ENCODE measurements around the gene PDCD1LG2. TPM values are rescaled to one million over a fixed set of nuclear protein-coding genes. Genes with fewer than 3 reads are reported as not detected.

The PDCD1LG2 gene
- total and polyA plus RNA-seq, 12 donors: 0.51 to 8.6 (median 1.3) TPM

DNA sequence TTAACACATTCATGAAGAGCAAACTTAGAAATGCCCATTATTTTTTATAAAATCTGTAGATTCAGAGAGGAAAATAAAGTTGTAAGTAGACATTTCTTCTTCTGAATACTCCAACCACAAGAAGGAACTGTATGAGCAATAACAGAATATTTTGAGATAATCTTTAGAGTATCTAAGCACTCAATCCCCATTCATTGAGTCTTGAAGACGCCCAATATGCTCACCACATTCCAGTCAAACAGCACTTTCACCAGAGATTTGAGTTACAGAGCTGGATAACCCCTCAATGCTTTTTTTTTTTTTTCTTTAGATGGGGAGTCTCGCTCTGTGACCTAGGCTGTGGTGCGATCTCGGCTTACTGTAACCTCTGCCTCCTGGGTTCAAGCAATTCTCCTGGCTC lies 103.9 kb downstream of the PDCD1LG2 start:
- H3K27ac ChIP-seq: no peak overlapping the region
- no peaks in the 10 kb centered on the region for H3K9me3 ChIP-seq
- TF ChIP-seq CTCF (IDR thresholded peaks at IDR 0.05): no peak
- no peaks in the 10 kb centered on the region for H3K27me3 ChIP-seq
- no peak for ATAC-seq
- no peaks in the 10 kb centered on the region for H3K36me3 ChIP-seq
- DNase-seq: no peak
- intact Hi-C loops (cut with DNase I): no loop called here
- peaks cover 0 to 27% (median 8%) of the 10 kb centered on the region in 9 donors for H3K4me1 ChIP-seq
- H3K4me3 ChIP-seq: no peak overlapping the region
- 97 to 99% methylated on average over 4 of the region's 4 CpGs for WGBS, 2 donors

DNA sequence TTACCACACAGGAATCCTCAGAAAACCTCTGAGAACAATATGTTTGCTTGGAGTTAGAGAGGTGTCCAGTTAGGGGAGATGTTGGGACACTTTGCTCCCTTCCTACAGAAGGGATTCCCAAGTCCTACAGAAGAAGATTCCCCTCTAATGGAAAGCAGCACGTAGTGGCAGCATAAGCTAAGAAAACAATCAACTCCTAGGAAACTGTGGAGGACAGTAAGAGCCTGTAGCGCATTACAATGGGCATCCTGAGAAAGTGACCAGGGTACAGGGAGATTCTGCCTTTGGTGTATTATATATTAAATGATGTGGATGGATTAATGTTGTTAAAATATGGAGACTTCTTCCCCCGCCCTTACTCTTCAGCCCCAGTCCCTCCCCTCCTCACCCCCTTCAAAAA lies 104.7 kb downstream of the PDCD1LG2 start:
- H3K4me3 ChIP-seq: no peak overlapping the region
- no peaks in the 10 kb centered on the region for H3K36me3 ChIP-seq
- H3K4me1 ChIP-seq: peaks cover 0 to 22% (median 3%) of the 10 kb centered on the region in 9 donors
- no peak for DNase-seq
- no peak for TF ChIP-seq CTCF (IDR thresholded peaks at IDR 0.05)
- no peak overlapping the region for H3K27ac ChIP-seq
- no peaks in the 10 kb centered on the region for H3K27me3 ChIP-seq
- 83 to 89% methylated on average over 3 of the region's 3 CpGs for WGBS, 2 donors
- no peak for ATAC-seq
- intact Hi-C loops (cut with DNase I): no loop called here
- no peaks in the 10 kb centered on the region for H3K9me3 ChIP-seq

GRCh38 chr9:5617749-5618148 lies 107.4 kb downstream of the PDCD1LG2 start:
- H3K4me3 ChIP-seq: no peak overlapping the region
- peak overlapping the region in 1 of 10 donors; percentile 48 for H3K27ac ChIP-seq
- TF ChIP-seq CTCF (IDR thresholded peaks at IDR 0.05): no peak
- intact Hi-C loops (cut with DNase I): no loop called here
- H3K4me1 ChIP-seq: peaks cover 0 to 30% (median 8%) of the 10 kb centered on the region in 9 donors
- no peaks in the 10 kb centered on the region for H3K27me3 ChIP-seq
- H3K9me3 ChIP-seq: no peaks in the 10 kb centered on the region
- ATAC-seq (peak in 1 of 8 donors; percentile 33), DNase-seq (no peak)
- no peaks in the 10 kb centered on the region for H3K36me3 ChIP-seq

DNA sequence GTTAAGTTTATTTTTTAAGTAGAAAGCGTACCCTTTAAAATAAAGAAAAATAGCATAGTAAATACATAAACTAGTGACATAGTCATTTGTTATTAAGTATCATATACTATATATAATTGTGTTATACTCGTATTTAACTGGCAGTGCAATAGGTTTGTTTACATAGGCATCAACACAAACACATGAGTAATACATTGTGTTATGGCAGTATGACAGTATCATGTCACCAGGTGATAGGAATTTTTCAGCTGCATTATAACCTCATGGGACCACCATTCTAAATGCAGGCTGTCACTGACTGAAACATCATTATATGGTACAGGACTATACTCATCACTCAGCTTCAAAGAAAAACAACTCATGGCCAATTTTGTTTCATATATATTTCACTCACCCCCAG lies 110.2 kb downstream of the PDCD1LG2 start:
- 91 to 92% methylated on average over 2 of the region's 2 CpGs for WGBS, 2 donors
- Histone ChIP-seq H3K4me1 (peaks cover 0 to 55% (median 12%) of the 10 kb centered on the region in 9 donors), H3K36me3 (no peaks in the 10 kb centered on the region), H3K4me3 (no peak overlapping the region), H3K27me3 (no peaks in the 10 kb centered on the region), H3K9me3 (no peaks in the 10 kb centered on the region), H3K27ac (peak overlapping the region in 1 of 10 donors; percentile 23)
- intact Hi-C loops (cut with DNase I): loop anchor here in 1 of 10 donors (10.0 kb wide), 1 partner anchor 214 kb away; the partner anchor contains the start of gene ERMP1
- ATAC-seq (no peak), DNase-seq (no peak)
- TF ChIP-seq CTCF (IDR thresholded peaks at IDR 0.05): no peak

Other genes with a start within 250 kb of the PDCD1LG2 start
- 1 to 10 TPM in 2 of 10 donors, under 1 TPM in 5, not detected in 3; 0.49 to 1.7 (median 0.85) TPM for gene RLN2, start 205.8 kb upstream of the PDCD1LG2 start, total RNA-seq
- gene RLN2, start 205.8 kb upstream of the PDCD1LG2 start, polyA plus RNA-seq: under 1 TPM; 0.13 to 0.51 TPM
- under 1 TPM in 5 of 10 donors, not detected in 5; 0.33 to 0.38 (median 0.35) TPM for gene RLN1, start 170.7 kb upstream of the PDCD1LG2 start, total RNA-seq
- under 1 TPM in 1 of 2 donors, not detected in 1; 0.04 TPM for gene RLN1, start 170.7 kb upstream of the PDCD1LG2 start, polyA plus RNA-seq
- gene PLGRKT, start 72.6 kb upstream of the PDCD1LG2 start, total RNA-seq: 10 to 100 TPM; 30.1 to 53.0 (median 36.3) TPM
- 10 to 100 TPM; 11.8 to 34.9 TPM for gene PLGRKT, start 72.6 kb upstream of the PDCD1LG2 start, polyA plus RNA-seq
- gene CD274, start 60.0 kb upstream of the PDCD1LG2 start, total RNA-seq: 10 to 100 TPM; 11.3 to 44.0 (median 13.5) TPM
- 10 to 100 TPM in 1 of 2 donors, 1 to 10 TPM in 1; 4.5 to 26.0 TPM for gene CD274, start 60.0 kb upstream of the PDCD1LG2 start, polyA plus RNA-seq
- gene RIC1, start 118.6 kb downstream of the PDCD1LG2 start, total RNA-seq: 10 to 100 TPM in 2 of 10 donors, 1 to 10 TPM in 8; 7.8 to 13.8 (median 8.5) TPM
- gene RIC1, start 118.6 kb downstream of the PDCD1LG2 start, polyA plus RNA-seq: 1 to 10 TPM; 2.5 to 3.7 TPM

Data from heart right ventricle (tissue), 16 donors.